ENCODE data around the gene KIF1A.

Gene KIF1A

DNA sequence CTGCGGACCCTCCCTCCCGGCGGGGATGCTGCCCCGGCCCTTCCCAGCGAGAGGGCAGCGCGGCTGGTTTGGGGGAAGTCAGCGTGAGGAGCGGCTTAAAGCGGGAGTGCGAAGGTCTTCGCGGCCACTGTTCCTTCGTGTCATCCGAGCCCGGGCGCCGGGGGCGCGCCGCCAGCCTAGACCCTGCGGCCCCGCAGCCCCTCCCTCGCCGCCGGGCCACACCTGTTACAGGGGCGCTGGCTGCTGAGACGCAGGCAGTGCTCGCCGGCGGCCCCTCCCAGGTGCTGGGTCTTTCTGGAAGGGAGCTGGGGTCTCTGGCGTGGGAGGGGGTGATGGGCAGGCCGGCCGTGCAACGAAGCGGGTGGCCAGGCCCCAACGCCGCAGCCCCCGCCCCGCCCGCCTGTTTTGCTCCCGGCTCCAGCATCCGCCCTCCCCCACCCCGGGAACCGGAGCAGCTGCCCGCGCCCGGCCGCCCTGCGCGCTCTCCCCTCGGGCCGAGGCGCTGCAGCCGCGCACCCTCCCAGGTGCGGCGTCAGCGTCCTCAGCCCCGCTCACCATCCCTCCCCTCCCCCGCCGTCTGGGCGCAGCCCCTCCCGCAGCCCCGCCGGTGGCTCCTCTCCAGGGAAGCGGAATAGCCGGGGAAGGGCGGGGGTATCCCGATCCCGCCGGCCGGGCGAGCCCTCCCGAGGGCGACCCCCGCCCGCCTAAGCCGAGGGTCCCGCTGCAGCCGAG, 727 bp downstream of the KIF1A start:
- no peak for DNase-seq

DNA sequence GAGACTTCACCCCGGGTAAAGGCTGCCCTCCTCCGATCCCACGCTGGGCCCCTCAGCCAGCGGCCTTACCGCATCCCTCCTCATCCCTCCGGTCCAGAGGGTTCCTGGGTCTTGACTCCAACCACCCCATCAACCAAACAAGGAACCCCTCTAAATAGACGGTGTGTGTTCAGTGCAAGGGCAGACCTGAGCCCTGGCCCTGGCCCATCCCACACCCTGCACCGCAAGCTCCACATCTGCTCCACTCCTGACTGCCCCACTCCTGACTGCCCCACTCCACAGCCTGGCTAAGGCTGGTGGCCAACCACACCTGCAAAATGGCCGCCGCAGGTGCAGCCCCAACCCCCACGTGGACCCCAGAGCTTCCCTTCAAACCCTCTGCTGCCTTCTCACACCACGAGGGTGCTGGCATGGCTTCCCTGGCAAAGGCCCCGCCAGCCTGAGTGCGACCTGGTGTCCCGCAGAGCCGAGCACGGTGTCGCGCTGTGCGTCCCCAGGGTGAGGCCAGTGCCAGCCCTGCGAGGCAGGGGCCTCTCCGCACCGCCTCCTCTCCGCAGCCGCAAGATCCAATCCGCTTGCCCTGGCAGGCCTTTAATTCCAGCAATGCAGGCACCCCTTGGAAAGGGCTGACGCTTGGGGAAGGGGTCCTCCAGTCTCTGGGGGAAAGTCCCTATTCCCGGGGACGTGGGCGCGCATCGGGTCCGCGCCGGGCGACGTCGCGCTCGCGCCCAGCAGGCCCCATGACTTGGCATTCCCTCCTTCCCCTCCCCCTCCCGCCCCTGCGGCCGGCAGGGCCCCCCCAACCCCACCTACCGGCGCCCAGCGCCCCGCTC, 1.5 kb downstream of the KIF1A start:
- no peak for DNase-seq

DNA sequence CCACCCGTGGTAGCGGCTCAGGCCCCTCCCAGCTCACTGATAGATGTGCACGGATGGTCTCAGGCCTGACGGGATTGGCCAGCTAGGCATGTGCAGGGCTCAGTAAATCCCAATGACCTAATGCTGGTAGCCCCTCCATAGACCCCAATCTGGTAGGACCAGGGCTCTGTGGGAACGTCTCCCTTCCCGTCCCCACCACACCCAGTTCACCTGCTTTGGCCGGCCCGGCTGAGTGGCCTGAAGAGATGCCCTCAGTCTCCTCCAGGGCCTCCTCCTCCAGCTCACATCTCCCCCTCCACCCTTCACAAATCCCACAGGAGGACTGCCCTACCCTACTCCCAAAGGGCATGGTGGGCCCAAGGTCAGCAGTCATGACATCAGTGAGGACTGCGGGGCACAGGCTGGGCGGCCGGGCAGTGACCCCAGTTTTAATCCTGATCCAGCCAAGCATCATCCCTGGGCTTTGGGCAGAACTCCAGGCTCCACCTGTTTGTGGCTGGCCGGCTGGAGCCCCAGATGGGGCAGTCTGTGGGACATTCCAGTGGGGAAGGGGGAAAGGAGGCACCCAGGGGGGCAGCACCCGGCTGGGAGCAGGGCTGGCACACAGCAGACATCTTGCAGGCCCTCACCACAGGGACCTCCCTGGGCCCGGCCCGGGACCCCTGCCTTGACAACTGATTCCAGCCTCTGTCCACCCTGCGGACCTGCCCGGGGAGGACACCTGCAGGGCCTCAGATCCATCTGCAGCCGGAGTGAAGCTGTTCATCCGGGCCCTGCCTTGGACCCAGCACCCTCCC, 2.3 kb downstream of the KIF1A start:
- no peak for DNase-seq

DNA sequence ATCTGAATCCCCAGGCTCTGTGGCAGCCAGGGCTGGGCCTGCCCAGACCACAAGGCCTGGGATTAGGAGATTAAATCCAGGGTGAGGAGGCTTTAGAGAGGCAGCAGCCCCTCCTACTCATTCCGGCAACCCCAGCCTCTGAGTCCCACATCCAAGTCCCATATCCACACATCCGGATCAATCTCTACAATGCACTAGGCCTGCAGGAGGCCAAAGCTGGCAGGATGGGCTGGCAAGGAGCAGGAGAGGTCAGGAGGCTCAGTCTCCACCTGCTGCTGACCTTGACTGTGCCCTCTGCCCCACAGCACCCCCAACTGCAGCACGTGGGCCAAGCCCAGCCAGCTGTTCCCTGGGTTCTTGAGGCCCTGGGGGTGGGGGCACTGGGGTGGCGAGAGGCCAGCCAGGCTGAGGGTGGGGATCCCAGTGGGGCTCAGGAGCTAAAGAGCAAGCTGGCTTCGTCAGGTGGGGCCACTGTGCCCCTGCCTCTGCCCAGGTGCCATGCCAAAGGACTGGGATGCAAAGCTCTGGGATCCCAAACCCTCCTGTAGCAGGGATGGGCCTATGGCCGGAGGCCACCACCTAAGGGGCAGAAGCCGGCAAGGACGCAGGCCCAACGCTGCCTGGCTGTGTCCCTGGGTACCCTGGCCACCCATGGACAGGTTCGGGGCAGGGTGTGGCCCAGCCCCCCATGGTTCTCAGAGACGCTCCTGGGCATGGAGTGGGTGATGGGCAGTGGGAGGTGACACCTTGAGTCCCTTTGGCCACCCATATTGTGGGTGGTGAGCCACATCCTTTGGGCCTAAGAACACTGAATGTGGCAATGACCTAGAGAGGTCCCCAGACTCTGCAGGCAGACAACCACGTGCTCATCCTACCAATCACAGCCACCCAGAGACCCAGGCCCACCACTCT, 3.2 kb downstream of the KIF1A start:
- no peak for DNase-seq

DNA sequence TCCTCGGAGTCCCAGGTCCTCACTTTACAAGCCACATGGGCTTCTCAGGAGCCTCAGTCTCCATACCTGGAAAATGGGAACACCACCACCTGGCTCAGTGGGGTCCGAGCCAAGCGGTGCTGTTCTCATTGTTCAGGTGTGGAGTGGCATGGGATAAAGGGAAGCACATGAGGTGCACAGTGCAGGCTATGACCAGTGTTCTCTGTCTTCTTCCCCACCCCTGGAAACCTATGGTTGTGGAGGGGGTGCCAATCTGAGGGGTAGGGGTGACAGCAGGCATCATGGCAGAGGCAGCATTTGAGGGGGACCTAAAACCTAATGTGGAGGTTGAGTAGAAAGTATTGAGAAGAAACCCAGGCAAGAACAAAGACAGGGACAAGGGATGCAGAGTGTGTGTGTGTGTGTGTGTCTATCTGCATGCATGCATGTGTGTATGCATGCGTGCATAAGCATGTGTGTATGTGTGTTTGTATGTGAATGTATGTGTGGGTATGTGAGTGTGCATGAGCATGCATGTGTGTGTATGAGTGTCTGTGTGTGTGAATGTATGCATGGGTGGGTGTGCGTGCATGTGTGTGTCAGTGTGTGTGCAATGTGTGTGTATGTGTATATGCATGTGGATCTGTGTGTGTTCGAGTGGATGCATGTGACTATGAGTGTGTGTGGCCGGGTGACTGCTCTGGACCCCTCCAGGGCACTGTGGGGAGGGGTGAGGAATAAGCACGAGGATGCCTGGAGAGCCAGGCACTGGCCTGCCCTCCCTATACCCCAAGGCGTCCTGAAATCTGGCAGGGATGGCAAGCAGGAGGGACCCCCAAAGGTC, 4.0 kb downstream of the KIF1A start:
- DNase-seq = no peak

DNA sequence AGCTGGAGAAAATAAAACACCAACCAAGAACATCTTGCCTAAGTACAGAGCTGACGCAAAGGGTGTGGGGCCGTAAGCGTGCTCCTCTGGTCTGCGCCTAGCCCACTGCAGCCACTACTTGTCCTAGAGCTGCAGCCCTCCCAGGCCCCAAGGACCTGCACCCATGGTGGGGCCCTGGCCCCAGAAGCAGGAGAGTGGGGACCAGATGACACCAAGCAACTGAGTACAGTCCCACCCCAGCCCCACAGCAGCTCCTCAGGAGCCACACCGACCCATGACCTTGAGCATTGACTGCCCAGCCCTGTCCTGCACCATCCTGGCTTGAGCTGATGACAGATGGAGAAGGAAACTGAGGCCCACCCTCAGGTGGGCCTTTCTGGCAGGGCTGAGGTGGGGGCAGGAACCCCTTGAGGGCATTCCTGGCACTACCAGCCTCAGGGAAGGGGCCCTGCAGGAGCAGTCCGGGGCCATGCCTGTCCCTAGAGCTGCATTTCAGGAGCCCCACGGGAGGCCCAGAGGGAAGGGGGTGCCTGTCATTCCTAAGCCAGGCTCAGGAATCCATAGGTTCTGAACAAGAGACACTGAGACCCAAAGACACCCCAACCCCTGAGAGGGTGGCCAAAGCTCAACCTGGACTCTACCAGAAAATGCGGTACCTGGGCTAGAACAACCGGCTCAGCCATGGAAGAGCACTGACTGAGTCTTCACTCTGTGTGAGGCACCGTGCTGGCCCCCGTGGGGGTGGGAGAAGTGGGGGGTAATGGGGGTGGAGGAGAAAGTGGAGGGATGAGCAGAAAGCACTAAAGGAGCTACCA, 4.9 kb downstream of the KIF1A start:
- no peak for DNase-seq

DNA sequence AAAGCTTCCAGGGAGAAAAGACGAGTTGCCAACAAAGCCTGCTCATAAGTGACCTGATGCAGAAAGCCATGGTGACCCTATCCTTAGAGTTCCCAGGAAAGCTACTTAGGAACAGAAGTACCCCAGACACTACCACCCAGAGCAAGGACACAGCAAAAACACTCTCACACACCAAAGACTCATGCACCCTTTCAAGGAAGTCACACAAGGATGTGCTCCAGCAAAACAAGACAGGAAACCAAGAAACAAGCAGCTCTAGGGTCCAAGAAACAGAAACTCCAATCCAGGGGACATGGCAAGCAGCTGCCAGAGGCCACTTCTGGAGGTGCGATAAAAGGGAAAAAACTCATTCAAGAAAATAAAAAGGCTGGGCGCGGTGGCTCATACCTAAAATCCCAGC, 5.7 kb downstream of the KIF1A start:
- DNase-seq = no peak

DNA sequence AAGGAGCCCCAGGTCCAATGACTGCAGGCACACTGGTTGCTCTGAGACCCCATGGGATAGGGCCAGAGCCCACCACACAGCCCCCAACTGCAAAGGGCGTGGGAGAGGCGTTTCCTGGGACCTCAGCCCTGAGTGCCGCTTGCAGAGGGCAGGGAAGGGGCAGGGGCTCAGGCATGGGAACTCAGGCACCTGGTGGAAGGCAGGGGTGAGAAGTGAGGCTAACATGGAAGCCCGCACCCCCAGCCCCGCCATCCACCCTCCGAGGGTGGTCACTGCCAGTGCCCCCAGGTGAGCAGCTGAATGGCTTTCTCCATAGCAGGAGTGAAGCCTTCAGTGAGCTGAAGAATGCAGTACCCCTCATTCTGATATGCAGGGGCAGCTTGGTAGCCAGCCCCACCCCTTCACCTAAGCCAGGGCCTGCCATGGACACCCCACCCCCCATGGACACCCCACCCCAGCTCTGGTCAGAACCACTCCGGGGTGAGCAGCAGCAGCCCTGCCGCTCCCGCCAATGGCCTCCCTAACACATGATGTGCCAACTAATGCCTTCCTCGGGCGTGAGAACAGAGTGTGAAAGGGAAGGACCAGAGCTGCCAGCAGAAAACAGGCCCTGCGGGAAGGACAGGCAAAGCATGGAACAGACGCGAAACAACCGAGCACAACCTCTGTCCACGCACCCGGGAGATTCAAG, 6.6 kb downstream of the KIF1A start:
- no peak for DNase-seq

DNA sequence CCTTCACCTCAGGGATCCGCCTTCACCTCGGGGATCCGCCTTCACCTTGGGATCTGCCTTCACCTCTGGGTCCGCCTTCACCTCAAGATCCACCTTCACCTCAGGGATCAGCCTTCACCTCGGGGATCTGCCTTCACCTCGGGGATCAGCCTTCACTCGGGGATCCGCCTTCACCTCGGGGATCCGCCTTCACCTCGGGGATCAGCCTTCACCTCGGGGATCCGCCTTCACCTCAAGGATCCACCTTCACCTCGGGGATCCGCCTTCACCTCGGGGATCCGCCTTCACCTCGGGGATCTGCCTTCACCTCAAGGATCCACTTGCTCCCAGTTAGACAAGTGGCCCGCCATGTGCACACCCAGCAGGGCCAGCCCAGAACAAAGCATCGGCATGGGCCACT, 7.3 kb downstream of the KIF1A start:
- no peak for DNase-seq

DNA sequence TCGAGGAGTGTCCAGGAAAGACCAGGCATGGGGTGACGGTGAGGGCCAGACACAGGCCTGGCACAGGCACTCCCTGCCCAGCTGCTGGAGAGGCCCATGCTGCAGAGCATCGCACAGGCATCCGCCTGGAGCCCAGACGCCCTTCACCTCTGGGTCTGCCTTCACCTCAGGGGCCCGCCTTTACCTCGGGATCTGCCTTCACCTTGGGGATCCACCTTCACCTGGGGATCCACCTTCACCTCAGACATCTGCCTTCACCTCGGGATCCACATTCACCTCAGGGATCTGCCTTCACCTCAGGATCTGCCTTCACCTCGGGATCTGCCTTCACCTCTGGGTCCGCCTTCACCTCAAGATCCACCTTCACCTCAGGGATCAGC, 7.7 kb downstream of the KIF1A start:
- DNase-seq = no peak

DNA sequence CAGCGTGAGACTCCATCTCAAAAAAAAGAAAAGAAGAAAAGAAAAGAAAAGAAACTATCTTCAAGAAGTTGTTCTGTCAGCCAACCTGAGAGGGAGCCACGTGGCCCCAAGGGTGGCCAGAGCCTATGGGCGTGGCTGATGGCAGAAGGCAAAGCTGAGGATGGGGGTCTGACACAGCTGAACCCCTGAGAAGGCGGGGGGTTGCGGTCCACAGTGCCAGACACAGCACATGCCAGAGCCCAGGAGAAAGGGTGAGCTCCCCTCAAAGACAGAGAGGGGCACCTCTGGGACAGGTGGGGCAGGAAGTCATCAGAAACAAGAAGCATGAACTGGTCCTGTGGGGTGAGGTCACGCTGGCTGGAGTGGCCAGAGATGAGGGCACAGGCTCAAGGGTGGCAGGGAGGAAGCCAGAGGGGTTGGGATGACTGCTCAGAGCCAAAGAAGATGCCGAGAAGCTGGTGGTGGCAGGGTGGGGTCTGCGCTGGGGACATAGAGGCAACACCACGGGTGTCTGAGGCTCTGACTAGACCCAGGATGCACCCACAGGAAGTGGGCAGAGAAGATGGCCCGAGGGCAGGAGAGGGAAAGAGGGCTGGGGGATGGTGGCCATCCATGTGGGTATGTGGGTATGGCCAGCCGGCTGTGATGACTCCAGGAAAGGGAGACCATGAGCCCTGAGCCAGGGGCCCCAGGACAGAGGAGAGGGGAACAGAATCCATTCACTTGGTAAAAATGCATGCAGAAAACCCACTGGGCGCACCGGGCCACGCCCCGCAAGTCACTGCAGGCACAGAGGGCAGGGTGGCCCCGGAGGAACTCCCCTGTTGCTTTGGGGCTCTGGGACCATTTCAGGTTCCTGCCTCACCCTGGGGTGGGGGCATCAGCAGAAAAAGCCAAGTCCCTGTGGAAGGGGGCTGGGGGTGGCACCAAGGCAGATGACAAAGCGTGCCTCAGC, 8.4 kb downstream of the KIF1A start:
- no peak for DNase-seq

DNA sequence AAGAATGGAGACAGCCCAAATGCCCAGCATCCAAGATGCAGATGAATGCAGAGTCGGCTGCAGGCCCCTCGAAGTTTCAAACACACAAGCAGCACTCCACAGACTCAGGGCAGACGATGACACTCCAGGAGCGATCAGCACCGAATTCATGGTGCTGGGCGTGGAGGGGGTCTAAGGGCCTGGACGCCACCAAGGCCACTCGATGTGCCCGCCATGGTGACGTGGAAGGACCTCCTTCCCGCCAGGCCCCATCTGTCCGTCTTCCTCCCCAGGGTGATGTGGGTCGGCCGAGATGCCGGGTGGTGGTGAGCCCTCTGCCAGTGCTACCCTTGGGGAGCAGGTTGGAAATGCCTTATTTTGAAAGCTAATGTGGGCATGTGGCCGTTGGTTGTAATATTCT, 9.4 kb downstream of the KIF1A start:
- DNase-seq = no peak

DNA sequence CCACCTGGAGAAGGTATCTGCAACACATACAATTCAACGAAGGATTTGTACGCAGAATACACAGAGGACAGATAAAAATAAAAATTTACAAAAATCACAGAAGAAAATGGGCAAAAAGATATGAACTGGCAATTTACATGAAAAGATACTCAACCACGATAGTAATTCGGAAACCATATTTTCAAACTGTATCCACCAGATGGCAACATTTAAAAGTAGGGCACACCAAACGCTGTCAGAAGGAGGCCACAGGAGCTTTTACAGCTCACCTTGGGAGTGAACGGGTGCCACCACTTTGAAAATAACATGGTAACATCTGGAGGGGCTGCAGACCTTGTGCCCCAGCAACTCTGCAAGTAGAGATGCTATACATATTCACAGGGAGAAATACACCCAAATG, 9.8 kb downstream of the KIF1A start:
- no peak for DNase-seq

DNA sequence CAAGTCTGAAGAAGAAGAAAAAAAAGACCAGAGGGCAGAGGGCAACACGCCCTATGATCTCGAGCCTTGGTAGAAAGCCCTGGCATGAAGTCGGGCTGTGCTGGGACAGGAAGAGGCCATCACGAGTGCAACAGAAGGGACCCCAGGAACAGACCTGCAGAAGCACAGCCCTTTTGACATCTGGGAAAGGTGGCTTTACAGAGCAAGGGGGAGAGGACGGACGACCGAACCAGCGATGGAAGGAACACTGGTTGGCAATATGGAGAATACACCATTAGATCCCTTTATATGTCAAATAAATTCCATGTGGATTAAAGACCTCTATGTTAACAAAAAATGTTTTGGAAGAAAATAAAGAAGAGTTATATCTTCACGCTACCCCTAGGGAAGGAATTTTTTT, 10.7 kb downstream of the KIF1A start:
- DNase-seq = no peak

DNA sequence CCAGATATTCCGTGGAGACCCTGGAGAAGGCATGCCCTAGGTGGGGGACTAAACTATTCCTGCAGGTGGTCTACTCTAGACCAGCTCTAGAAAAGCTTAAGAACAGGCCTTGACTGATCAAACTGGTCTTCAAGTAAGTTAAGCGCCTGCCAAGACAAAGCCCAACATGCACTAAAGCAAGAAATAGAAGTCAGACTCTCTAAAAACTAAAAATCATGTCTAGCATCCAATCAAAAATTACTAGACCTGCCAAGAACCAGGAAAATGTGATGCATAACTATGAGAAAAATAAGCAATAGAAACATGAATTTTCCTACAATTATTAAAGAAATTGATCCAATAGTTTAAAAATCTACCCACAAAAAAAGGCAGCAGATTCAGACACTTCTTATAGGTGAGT, 13.6 kb downstream of the KIF1A start:
- no peak for DNase-seq

DNA sequence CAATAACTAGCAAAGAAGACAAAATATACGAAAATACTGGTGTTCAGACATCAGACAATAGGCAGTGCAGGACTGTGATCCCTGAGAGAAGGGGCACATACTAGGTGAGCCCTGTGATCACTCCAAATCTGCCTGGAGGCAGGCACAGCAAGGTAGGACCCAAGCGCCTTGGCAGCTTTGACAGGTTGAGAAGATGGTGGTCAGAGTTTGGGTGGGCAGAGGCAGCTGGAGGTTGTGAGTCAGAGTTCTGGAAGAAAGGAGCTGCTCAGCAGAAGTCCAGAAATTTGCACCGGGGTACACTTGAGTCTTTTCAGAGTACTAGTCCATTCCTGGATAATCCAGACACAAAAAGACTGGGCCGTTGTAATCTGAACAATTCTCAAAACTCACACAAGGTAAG, 14.0 kb downstream of the KIF1A start:
- DNase-seq = no peak

DNA sequence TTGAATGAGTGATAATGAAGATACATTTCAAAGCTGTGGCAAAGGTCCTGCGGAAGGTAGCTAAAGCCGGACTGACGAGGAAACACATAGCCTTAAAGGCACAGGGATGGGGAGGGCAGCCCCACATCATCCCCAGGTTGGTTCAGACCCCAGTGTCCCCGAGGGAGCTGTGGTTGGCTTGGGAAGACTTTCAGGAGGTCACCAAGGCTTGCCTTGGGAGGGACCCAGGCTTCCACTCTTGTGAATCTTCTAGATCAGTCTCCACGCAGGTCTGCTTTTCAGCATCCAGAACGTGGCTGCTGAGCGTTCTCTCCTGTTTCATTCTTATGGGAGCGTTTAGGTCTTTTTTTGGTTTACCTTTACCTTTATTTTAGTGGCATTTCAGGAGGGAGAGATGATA, 16.8 kb downstream of the KIF1A start:
- DNase-seq = no peak

DNA sequence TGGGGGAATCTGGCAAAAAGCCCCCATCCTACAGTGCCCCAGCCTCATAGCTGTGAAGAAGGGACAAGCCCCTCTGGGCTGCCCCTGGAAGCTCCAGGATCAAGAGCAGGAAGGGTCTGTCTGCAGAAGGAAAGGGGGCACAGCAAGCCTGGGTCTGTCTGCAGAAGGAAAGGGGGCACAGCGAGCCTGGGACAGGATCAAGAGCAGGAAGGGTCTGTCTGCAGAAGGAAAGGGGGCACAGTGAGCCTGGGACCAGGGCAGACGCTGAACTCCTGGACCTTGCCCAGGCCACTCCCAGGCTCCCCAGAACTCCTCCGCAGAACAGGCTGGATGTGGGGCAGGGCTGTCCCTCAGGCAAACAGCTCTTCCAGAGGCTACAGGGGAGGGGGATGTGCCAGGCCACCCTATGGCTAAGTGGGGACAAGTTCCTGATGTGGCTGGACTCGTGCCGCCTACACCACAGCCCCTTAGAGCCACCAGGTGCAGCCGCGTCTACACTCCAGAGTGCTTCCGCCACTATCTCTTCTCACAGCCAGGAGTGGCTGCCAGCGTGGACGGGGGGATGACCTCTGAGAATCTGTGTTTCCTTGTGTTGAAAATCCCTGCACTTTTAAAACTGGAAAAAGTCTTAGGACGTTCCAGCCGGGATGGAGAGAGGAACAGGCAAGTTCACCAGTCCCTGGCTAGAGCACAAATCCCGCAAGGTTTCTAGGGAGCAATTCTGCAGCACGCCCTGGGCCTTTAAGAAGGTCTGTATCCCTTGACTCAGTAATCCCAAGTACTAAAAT, 20.8 kb downstream of the KIF1A start:
- no peak for DNase-seq

Measured in NCI-H2081 treated with DMSO at 0.1 percent for 48 hours (cell line).